GM19455 (cell line): Measurements from ENCODE around the gene DTNBP1.
A peak's percentile ranks its signal among the peaks of the same experiment; 100 is the strongest.
"Not testable (repeated sequence)": the region's sequence is repeated elsewhere in the genome, so short reads cannot be mapped to it uniquely, and the experiment has no call there.

Experiments
- ATAC-seq: cut with Tn5 transposase; IDR thresholded peaks from one replicate; pipeline ENCODE4 v1.9.1; 2021; ENCODE audit not compliant: unreplicated experiment

Gene DTNBP1

GRCh38 chr6:15668918-15669317 lies 6.1 kb upstream of the DTNBP1 start:
- no peak for ATAC-seq

- ATAC-seq, result not testable (repeated sequence)
These were observed 4.1 kb upstream of the DTNBP1 start for GRCh38 chr6:15666896-15667295.

- ATAC-seq, result no peak
These were observed 2.4 kb upstream of the DTNBP1 start for GRCh38 chr6:15665237-15665636.

GRCh38 chr6:15663130-15663871 lies 473 bp upstream of the DTNBP1 start:
- no peak for ATAC-seq

- ATAC-seq, result no peak
These were observed 939 bp downstream of the DTNBP1 start for GRCh38 chr6:15661853-15662325.

GRCh38 chr6:15659181-15659580 lies 3.6 kb downstream of the DTNBP1 start:
- ATAC-seq, result no peak

- ATAC-seq, result peak; percentile 33
These were observed 4.6 kb downstream of the DTNBP1 start for GRCh38 chr6:15658181-15658744.

- ATAC-seq, result no peak
These were observed 5.5 kb downstream of the DTNBP1 start for GRCh38 chr6:15657290-15657689.

GRCh38 chr6:15656145-15656544 lies 6.7 kb downstream of the DTNBP1 start:
- ATAC-seq, result no peak

GRCh38 chr6:15654250-15654649 lies 8.6 kb downstream of the DTNBP1 start:
- ATAC-seq, result no peak

- peak; percentile 62 for ATAC-seq
These were observed 9.2 kb downstream of the DTNBP1 start for GRCh38 chr6:15653581-15653980.

- ATAC-seq, result not testable (repeated sequence)
These were observed 12.7 kb downstream of the DTNBP1 start for GRCh38 chr6:15650004-15650559.

GRCh38 chr6:15644904-15645303 lies 17.9 kb downstream of the DTNBP1 start:
- no peak for ATAC-seq

GRCh38 chr6:15643542-15643941 lies 19.3 kb downstream of the DTNBP1 start:
- no peak for ATAC-seq

GRCh38 chr6:15642276-15642675 lies 20.6 kb downstream of the DTNBP1 start:
- no peak for ATAC-seq

GRCh38 chr6:15638373-15638772 lies 24.5 kb downstream of the DTNBP1 start:
- no peak for ATAC-seq

- no peak for ATAC-seq
These were observed 31.4 kb downstream of the DTNBP1 start for GRCh38 chr6:15631432-15631831.

GRCh38 chr6:15630202-15630601 lies 32.6 kb downstream of the DTNBP1 start:
- ATAC-seq, result no peak

- ATAC-seq, result no peak
These were observed 33.3 kb downstream of the DTNBP1 start for GRCh38 chr6:15629487-15629886.

- no peak for ATAC-seq
These were observed 34.2 kb downstream of the DTNBP1 start for GRCh38 chr6:15628499-15629131.

GRCh38 chr6:15627821-15628220 lies 35.0 kb downstream of the DTNBP1 start:
- no peak for ATAC-seq
